HG03139 (cell line): ENCODE data around the gene ADRA2C.

Source experiments
- ATAC-seq: cut with Tn5 transposase; IDR thresholded peaks from one replicate; pipeline ENCODE4 v1.9.1; 2021; ENCODE audit not compliant: unreplicated experiment

ADRA2C gene

GRCh38 chr4:3756343-3757059, 9.7 kb upstream of the ADRA2C start:
- no peak for ATAC-seq

GRCh38 chr4:3759236-3759635, 6.9 kb upstream of the ADRA2C start:
- ATAC-seq: no peak

- ATAC-seq: no peak
Observed at GRCh38 chr4:3760346-3760745, 5.8 kb upstream of the ADRA2C start.

GRCh38 chr4:3760841-3761240, 5.3 kb upstream of the ADRA2C start:
- no peak for ATAC-seq

- ATAC-seq: no peak
Observed at GRCh38 chr4:3762264-3762663, 3.9 kb upstream of the ADRA2C start.

GRCh38 chr4:3762753-3763549, 3.2 kb upstream of the ADRA2C start:
- no peak for ATAC-seq

- ATAC-seq: no peak
Observed at GRCh38 chr4:3765271-3766035, 732 bp upstream of the ADRA2C start.

- no peak for ATAC-seq
Observed at GRCh38 chr4:3766785-3767569, 792 bp downstream of the ADRA2C start.

- ATAC-seq: no peak
Observed at GRCh38 chr4:3767570-3768288, 1.5 kb downstream of the ADRA2C start.

GRCh38 chr4:3768842-3769641, 2.9 kb downstream of the ADRA2C start:
- no peak for ATAC-seq

GRCh38 chr4:3769642-3770184, 3.5 kb downstream of the ADRA2C start:
- no peak for ATAC-seq

- no peak for ATAC-seq
Observed at GRCh38 chr4:3770323-3771163, 4.4 kb downstream of the ADRA2C start.

- ATAC-seq: no peak
Observed at GRCh38 chr4:3771164-3771809, 5.1 kb downstream of the ADRA2C start.

- no peak for ATAC-seq
Observed at GRCh38 chr4:3771939-3772495, 5.8 kb downstream of the ADRA2C start.

GRCh38 chr4:3772632-3773031, 6.4 kb downstream of the ADRA2C start:
- ATAC-seq: no peak

GRCh38 chr4:3773552-3774001, 7.4 kb downstream of the ADRA2C start:
- no peak for ATAC-seq

GRCh38 chr4:3774253-3774883, 8.2 kb downstream of the ADRA2C start:
- no peak for ATAC-seq
